HG03135 (cell line): ENCODE results near the gene TRIM10.

Source experiments
- ATAC-seq: cut with Tn5 transposase; IDR thresholded peaks from one replicate; pipeline ENCODE4 v1.9.1; 2021; ENCODE audit warnings: mild to moderate bottlenecking, moderate library complexity; ENCODE audit not compliant: unreplicated experiment

TRIM10 gene, protein sequence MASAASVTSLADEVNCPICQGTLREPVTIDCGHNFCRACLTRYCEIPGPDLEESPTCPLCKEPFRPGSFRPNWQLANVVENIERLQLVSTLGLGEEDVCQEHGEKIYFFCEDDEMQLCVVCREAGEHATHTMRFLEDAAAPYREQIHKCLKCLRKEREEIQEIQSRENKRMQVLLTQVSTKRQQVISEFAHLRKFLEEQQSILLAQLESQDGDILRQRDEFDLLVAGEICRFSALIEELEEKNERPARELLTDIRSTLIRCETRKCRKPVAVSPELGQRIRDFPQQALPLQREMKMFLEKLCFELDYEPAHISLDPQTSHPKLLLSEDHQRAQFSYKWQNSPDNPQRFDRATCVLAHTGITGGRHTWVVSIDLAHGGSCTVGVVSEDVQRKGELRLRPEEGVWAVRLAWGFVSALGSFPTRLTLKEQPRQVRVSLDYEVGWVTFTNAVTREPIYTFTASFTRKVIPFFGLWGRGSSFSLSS

DNA sequence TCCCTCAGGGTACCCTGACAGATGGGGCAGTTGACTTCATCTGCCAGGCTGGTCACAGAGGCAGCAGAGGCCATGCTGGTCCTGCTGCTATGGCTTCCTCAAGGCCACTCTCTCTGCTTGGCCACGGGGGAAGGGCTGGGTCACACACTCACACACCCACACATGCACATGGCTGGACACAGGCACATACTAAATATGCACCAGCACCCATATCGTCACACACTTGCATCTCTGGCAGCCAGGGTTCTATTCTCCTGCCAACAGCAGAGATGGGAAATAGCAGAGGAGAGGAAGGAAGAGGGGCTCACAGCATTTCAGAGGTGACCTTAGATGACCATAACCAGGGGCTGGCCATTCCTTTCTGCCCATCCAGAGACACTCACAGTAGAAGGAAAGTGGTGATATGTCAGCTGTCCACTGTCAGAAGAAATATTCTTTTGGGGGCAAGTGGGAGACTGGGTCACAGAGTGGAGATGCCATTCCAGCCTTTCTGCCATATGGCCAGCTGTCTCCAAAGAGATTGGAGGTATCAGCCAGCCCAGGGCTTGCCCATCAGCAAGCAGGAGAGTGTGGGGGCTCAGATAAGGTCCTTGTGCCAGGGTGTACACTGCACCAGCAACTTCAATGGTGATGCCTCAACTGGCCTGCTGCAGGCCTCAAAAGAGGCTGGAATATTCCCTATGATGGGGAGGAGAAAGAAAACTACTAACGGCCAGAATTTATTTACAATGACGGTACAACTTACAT is at the start of gene TRIM10:
TRIM10 (minus strand) TSS at position 427 of the 747 bp plus-strand sequence; CDS start at position 74, 353 bp downstream.
- ATAC-seq, result no peak

DNA sequence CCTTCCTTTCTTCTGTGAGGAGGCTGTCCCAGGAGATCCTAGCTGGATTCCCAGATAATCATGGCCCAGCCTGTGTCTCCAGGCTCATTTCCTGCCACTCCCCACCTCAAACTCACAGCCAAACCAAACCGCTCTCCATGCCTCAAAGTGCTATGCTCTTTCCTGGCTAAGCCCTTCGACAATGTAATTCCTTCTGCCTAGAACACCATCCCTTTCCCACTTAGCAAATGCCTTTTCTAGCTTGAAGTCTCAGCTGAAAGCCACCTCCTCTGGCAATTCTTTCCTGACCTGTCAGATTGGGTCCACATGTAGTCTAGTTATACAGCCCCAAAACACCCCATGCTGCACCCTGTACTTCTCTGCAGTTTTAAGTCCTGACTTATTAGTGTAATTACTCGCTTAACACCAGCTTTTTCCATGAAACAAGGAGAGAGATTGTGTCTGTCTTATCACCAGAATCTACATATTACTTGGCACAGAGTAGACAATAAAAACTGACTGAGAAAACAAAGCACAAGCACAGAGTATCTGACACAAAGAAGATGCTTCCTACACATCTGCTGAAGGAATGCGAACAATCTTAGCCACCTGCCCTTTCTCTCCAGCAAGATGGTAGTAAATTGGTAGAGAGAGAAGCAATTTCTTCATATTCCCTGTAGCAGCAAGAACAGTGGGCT is 46.7 kb upstream of the TRIM10 start:
- no peak for ATAC-seq

DNA sequence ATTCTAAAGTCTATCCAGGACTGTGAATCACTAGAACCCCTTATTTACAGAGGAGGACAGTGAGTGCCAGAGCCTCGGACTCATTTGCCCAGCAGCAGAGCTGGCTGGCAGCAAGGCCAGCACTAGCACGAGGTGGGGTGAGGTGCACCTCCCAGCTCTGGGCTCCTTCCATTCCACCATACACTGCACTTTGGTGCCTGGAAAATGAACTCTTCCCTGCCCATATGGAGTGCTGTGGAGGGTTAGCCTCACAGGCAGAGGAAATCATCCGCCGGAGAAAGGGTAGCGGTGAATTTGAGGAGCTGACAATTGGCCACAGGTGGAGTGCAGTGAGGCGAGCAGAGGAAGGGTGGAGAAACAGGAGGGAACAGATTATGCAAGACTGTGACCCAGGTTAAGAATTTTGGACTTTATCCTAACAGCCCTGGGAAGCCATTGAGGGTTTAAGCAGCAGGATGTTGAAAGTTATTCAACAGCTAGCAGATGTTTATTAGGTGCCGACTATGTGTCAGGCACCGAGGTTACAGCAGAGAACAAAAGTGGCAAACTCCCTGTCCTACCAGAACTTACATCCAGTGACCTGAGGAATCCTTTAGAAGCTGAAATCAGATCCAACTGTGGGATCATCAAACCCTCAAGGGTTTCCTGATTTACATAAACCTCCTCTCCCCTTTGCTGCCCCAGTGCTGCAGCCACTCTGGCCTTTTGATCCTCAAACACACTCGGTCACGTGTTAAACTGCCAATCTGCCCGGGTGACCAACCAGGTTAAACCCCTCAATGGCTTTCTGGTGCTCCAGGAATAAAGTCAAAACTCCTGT is 46.0 kb upstream of the TRIM10 start:
- ATAC-seq, result no peak

DNA sequence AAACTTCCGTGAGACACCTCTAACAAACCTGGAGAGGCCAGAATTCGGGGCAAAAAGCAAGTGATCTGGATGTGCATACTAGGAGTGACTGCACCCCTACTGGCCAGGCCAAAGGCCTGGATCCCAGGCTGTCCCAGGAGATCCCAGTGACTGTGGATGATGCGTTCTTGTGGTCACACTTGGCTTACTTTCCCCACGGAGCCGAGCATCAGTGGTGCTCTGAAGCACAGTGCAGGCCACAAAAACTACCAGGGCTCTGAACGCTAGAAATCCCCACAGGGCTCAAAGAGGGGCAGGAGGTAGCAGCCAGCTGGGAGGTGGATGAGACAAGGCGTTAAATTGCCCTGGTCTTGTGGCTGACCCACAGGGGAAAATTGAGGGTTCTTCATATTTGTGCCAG is 45.1 kb upstream of the TRIM10 start:
- no peak for ATAC-seq

DNA sequence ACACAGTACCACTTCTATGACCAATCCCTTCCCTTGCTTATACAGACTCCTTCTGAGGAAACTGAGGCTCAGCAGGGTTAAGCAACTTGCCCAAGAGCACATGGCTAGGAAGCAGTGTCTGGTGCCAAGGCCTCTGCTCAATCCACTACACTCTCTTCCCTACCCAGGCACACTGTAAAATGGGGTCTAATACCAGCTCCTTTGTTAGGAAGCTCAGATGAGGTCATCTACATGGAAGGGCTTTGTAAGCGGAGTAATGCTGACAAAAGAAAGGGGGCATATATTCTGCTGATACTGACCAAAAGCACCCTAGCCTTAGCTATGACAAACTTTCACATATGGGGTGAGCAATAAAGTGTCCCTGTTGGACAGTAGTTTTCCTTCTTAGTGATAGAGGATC is 43.1 kb upstream of the TRIM10 start:
- no peak for ATAC-seq

DNA sequence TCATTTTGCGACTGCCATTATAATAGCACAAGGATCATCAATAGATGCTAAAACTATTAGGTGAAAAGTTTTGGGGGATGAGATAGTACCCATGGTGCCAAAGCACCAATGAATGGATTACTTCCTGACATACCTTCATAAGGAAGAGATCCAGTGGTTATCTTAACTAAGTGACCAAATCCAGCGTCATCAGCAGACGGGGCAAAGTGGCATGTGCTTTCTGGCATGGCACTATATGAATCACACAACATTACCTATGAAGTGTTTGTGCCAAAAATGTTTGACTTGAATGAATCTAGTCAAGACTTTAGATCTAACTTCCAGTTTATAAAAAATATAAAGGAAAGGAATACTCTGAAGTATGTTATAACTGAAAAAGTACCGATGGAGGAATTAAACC is 41.4 kb upstream of the TRIM10 start:
- no peak for ATAC-seq

DNA sequence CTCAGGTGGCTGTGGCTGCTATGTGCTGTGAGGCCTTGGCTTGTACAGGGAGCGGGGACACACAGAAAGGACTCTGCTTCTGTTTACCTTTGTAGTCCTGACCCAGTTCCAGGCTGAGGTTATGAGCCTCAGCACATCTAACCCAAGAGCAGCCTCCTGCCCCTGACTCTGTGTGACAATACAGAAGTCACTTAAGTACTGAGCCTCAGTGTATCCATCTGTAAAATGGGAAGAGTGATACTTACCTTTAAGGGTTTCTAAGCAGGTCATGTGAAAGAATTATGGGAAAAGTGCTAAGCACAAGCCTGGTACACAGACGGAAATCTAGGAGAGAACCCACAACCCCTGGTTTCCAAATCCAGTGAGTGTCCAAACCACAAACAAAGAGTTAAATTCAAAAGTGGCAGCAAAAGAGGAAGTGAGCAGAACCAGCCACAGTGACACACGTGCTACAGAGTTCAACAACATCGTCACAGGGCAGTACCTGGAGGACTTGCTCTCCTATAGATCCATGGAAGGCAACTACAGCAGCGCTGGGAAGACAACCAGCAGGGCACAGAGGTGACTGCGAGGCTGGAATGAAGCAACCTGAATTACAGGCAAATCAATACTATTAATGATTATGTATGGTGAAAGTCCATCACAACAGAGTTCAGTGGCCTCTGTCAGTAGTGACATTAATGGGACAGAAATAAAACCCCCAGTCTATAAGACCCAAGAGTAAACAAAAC is 39.7 kb upstream of the TRIM10 start:
- ATAC-seq, result no peak

DNA sequence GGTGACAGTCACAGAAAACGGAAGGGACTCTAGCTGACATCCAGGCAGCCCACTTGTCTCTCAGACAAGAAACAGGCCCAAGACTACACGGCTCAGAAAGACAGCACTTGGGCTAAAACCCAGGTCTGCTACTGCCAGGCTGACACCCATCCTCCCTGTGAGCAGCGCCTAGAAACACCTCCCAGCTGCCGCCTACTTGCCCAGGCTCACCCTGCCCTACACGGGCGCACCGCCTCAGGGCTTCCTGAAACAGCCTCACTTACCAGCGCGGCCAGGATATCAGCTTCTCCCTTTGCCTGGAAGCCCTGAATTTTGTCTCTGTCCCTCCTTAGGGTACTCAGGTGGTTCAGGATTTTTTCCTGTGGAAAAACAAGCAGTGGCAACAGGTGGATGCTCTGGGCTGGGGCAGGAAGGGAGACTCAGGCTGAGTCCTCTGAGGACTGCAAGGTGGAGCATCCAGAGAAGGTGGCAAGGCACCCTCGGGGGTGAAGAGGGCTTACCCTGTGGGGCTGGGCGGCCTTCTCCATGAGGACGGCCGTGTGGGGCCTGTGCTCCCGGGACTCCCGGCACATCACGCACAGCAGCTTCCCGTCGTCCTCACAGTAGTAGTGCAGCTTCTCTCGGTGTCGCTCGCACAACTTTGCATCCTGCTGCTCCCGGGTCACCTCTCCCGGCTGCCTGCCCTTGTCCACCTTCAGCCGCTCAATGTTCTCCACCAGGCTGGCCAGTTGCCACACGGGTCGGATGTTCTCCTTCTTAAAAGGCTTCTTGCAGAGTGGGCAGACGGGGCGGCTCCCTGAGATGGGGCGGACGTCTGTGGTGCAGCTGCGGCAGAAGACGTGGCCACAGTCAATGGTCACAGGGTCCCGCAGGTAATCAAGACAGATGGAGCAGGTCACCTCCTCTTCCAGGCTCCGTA is 37.4 kb upstream of the TRIM10 start:
- ATAC-seq, result no peak

DNA sequence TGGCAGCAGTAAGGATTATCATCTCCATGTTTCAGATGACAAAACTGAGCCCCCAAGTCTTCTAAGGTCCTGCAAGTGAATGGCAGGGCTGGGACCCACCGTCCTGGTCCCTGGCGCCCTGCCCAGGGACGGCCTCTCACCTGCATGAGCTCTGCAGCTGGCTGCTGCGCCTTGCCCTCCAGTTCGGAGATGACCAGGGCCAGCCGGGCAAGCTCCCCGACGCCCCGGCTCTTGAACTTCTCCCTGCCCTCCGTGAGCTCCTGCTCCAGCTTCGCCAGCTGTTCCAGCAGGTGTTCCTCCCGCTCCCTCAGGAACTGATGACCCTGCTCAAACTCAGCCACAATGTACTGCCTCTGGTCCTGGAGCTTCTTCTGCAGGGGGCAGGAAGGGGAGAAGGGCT is 35.4 kb upstream of the TRIM10 start:
- ATAC-seq, result no peak

DNA sequence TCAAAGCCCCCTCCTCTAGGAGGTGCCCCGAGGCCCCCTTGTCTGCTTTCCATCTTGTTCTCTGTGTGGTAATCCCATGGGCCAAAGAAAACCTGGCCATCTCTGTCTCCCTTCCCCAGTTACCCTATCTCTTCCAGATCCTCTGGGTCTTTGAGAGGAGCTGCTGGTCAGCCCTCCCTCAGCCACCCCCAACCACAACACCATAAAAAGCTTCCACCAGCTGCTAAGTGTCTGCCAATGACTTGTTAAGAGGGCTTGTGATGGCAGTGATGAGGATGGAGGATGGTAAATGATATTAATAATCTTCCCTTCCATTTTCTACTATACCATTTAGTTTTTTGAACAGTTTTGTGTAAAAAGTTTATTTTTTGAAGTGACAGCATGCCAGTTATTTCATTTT is 34.9 kb upstream of the TRIM10 start:
- ATAC-seq, result no peak

DNA sequence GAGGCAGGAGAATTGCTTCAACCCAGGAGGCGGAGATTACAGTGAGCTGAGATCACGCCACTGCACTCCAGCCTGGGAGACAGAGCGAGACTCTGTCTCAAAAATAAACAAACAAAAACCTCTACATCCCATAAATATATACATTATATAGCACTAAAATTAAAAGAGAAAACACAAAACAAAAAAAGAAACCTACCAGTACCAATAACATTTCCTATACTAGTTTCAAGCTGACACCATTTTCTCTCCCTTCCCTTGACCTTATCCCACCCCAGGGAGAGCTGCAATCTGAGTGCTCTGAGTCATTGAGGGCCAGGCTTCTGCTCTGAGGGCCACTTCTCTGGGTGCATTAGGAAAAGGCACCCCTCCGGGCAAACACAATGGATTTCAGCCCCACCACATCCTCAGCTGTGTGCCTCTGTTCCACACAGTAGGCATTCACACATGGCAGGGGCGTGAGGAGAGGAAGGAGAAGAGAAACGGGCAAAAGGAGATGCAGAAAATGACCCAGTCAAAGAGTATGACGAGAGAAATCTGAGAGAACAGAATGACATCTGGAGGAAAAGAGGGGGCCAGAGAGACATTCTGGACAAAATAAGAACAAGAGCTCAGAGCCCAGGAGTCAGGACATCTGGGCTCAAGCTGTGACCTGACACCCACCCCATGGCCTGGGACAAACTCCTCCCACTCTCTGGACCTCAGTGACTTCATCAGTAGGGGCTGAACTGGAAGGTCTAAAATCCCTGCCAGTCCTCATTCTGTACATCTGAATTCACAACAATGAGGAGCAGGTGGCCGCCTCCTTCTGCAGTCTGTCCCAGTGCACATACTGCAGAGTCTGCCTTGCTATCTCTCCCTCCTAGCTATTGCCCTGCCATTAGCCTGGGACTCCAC is 34.0 kb upstream of the TRIM10 start:
- ATAC-seq, result no peak

DNA sequence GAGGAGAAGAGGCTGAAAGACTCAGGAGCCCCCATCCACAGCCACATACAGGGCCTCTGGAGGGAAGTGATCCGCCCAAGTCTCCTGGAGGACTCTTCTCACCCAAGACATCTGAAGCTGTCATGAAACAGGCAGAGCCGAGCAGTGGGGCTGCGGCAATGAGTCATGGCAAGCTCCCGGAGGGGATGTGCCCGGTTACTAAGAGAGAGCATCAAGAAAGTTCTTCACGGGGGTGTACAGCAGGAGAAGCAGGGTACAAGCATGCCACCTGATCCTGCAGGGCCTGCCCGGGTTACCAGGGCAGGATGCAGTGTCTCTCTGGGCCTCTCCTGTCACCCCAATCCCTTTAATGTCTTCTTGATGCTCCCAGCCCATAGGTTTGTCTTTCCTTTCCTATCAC is 31.1 kb upstream of the TRIM10 start:
- no peak for ATAC-seq

DNA sequence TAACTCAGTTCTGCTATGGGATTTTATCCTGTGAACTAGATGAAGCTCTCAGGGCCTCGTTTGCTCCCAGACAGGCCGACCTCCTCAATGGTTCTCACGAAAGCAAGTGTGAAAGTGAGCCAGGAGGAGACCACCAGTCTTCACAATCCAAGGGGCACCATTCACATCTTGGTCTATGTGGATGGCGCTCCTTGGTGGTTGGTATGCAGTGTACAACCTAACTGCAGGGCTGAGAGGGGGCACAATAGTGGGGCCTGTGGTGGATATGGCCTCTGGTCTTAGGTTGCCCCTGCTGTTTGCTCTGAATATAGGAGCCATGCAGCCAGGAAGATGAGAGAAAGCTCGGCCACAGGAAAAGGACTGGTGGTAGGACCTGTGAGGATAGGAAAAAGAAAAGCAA is 27.5 kb upstream of the TRIM10 start:
- no peak for ATAC-seq

DNA sequence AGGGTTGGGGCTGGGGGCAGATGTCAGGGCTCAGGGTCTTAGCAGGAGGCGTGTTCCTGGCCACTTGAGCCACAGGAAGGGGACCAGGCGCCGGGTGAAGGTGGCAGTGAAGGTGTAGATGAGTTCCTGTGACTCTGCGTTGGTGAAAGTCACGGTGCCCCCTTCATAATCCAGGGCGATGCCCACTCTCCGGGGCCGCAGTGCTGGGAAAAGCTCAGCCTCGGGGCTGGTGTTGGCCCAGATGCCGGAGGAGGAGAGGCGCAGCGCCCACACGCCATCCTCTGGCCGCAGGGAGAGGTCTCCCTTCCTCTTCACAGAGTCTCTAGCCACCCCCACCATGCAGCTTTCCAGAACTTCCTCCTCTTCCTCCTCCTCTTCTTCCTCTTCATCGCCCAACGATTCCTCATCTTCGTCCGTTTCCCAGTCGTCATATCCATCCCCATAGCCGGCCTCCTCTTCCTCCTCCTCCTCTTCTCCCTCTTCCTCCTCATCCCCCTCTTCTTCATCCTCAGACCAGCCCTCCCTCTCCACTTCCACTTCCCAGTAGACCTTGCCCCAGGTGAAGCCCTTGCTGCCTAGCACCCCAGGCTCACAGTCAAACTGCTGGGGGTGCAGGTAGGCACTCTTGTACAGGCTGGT is 25.0 kb upstream of the TRIM10 start:
- ATAC-seq, result no peak

DNA sequence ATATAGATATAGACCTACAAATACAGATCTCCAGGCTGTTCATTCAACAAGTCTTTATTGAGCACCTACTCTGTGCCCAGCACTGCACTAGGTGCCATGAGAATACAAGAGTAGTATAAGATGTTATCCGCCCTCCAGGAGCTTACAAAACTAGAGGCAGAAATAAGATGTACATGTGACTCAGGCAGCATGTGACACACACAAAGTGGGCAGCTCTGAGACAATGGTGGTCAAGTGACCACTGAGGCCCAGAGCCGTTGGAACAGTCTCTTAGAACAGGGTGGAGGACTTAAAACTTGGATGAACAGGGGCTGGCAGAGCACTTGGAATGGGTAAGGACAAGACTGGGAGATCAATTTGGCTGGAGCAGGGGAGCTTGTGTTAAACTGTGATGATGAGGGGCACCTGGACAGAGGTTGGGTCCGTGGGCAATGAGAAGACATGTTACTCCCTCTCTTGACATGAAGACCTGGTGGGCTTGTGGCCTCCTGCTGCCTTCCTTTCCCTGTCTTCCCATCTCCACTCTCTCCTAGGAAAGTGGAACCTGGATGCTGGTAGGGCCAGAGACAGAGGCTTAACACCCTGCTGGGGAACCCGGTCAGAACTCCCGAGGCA is 23.5 kb upstream of the TRIM10 start:
- ATAC-seq, result no peak

DNA sequence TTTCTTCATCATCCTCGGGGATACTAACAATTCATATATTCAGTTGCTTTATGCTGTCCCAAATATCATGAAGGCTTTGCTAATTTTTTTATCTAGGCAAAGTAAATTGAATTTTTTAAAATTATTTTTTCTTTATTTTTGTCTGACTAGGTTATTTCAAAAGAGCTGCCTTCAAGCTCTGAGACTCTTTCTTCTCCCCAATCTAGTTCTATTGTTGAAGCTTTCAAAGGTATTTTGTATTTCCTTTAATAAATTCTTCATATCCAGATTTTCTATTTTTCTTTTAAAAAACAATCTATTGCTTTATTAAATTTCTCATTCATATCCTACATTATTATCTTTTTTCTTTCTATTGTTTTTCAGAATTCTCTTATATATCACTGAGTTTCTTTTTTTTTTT is 19.1 kb upstream of the TRIM10 start:
- no peak for ATAC-seq

DNA sequence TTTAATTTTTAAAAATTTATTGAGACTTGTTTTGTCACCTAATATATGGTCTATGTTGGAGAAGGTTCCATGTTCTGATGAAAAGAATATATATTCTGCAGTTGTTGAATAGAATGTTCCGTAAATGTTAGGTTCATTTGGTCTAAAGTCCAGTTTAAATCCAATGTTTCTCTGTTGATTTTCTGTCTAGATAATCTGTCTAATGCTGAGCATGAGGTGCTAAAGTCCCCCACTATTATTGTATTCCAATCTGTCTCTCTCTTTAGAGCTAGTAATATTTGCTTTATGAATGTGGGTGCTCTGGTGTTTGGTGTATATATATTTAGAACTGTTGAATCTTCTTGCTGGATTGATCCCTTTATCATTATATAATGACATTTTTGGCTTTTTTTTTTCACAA is 17.8 kb upstream of the TRIM10 start:
- no peak for ATAC-seq
